Mesendoderm (in vitro differentiated cells): ENCODE data around the gene DMRT2.

Experiments used
- DNase-seq: peaks from one replicate; pipeline ENCODE4 v3.0.0; 2013
- H2AK5ac ChIP-seq: 2 replicates; pipeline ENCODE4 v1.6.1; 2013; ENCODE audit warnings: low read length, inconsistent platforms
- H2BK120ac ChIP-seq: 2 replicates; pipeline ENCODE4 v1.6.1; 2013; ENCODE audit warnings: low read depth, mild to moderate bottlenecking, low read length, moderate library complexity, mixed read lengths
- H2BK15ac ChIP-seq: replicated peaks from 2 replicates; pipeline ENCODE4 v1.6.1; 2013; ENCODE audit warnings: low read depth, mild to moderate bottlenecking, moderate library complexity
- H2BK5ac ChIP-seq: 2 replicates; pipeline ENCODE4 v1.6.1; 2013; ENCODE audit warnings: low read length, inconsistent platforms
- H3K18ac ChIP-seq: 2 replicates; pipeline ENCODE4 v1.6.1; 2013; ENCODE audit warnings: mild to moderate bottlenecking, low read length, mixed read lengths
- H3K23ac ChIP-seq: one replicate; pipeline ENCODE4 v1.6.1; 2013; ENCODE audit warnings: low read length
- H3K27ac ChIP-seq: 2 replicates; pipeline ENCODE4 v1.5.1; 2013; ENCODE audit warnings: low read depth, mild to moderate bottlenecking, inconsistent platforms, low read length, moderate library complexity
- H3K27me3 ChIP-seq: 2 replicates; pipeline ENCODE4 v1.6.1; 2013; ENCODE audit warnings: low read length, control low read depth, mild to moderate bottlenecking, inconsistent platforms; ENCODE audit not compliant: insufficient read depth, poor library complexity
- H3K36me3 ChIP-seq: 2 replicates; pipeline ENCODE4 v1.6.1; 2013; ENCODE audit warnings: low read length, inconsistent platforms; ENCODE audit not compliant: control insufficient read depth, insufficient read depth
- H3K4ac ChIP-seq: one replicate; pipeline ENCODE4 v1.6.1; 2013; ENCODE audit warnings: low read depth, mild to moderate bottlenecking, low read length, moderate library complexity
- H3K4me1 ChIP-seq: 2 replicates; pipeline ENCODE4 v1.6.1; 2013; ENCODE audit warnings: low read depth, low read length, inconsistent platforms; ENCODE audit not compliant: control insufficient read depth
- H3K4me2 ChIP-seq: 2 replicates; pipeline ENCODE4 v1.6.1; 2013; ENCODE audit warnings: low read length
- H3K4me3 ChIP-seq: 2 replicates; pipeline ENCODE4 v1.5.1; 2013; ENCODE audit warnings: mild to moderate bottlenecking, low read length
- H3K56ac ChIP-seq: one replicate; pipeline ENCODE4 v1.6.1; 2013; ENCODE audit warnings: low read length
- H3K79me1 ChIP-seq: 2 replicates; pipeline ENCODE4 v1.6.1; 2013; ENCODE audit warnings: low read length, inconsistent platforms
- H3K79me2 ChIP-seq: 2 replicates; pipeline ENCODE4 v1.6.1; 2013; ENCODE audit warnings: mild to moderate bottlenecking, low read length; ENCODE audit not compliant: control insufficient read depth, insufficient read depth
- H3K9ac ChIP-seq: 2 replicates; pipeline ENCODE4 v1.6.1; 2013; ENCODE audit warnings: low read length, inconsistent platforms
- H4K5ac ChIP-seq: one replicate; pipeline ENCODE4 v1.6.1; 2013; ENCODE audit warnings: low read length
- H4K8ac ChIP-seq: one replicate; pipeline ENCODE4 v1.6.1; 2013; ENCODE audit warnings: low read depth, mild to moderate bottlenecking, control low read depth, low read length, moderate library complexity
- WGBS: extraction: QIAGEN DNeasy Blood & Tissue Kit; methylation state at CpG from one replicate; pipeline ENCODE4 v1.1.7; 2013; ENCODE audit warnings: low lambda C conversion rate, missing lambda C conversion rate; ENCODE audit not compliant: insufficient coverage; ENCODE audit errors: extremely low coverage; 5-methylcytosine and 5-hydroxymethylcytosine counted together

Gene DMRT2

DNA sequence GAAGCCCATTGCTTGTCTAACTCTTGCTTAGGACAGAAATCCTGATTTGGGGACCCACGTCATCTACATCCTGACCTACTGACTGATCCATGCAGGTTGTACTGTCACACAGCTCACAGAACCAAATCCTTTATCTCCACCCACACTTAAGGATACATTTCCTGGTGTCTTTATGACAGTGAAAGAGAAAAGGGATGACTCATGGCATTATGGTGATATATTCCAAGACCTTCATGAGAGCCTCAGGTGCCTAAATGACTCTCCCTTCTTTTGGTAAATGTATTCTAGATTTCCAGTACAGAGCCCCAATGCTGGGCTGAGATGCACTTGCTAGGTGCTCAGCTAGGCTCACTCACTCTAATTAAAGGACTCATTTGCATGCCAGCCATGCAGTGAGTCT lies 26.0 kb upstream of the DMRT2 start:
- Histone ChIP-seq H3K4me2 (no peak overlapping the region), H3K4me3 (no peak overlapping the region), H2AK5ac (no peak overlapping the region), H3K18ac (no peak overlapping the region), H3K79me1 (no peaks in the 10 kb centered on the region), H2BK5ac (no peak overlapping the region), H3K27ac (no peak overlapping the region), H3K79me2 (no peaks in the 10 kb centered on the region), H3K56ac (no peak overlapping the region), H2BK120ac (no peak overlapping the region), H4K5ac (no peak overlapping the region), H3K4me1 (no peaks in the 10 kb centered on the region), H3K4ac (no peak overlapping the region), H4K8ac (no peak overlapping the region), H3K36me3 (no peaks in the 10 kb centered on the region), H3K27me3 (no peaks in the 10 kb centered on the region), H3K9ac (no peak overlapping the region), H2BK15ac (no peak overlapping the region), H3K23ac (no peak overlapping the region)
- no peak for DNase-seq
- WGBS: no CpG with 5 or more reads among the region's 1 CpG

DNA sequence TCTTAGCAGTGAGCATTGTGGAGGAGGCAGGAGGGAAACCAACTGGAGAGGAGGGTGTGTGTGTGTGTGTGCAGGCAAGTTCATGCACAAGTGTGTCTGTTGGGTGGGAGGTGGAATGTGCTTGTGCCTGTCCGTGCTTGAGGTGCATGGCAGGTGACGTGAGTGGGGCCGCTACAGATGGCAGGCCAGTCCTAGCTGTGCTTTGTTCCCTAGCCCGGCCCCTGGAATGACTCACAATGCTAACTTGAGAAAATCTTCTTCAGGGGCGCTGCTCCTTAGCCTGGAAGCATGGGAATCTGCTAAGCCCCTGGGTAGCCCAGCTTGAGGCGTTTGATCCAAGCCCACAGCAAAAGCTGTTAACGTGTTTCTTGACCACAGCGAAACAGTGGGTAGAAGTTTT lies 25.0 kb upstream of the DMRT2 start:
- no CpG with 5 or more reads among the region's 8 CpGs for whole genome bisulfite sequencing

DNA sequence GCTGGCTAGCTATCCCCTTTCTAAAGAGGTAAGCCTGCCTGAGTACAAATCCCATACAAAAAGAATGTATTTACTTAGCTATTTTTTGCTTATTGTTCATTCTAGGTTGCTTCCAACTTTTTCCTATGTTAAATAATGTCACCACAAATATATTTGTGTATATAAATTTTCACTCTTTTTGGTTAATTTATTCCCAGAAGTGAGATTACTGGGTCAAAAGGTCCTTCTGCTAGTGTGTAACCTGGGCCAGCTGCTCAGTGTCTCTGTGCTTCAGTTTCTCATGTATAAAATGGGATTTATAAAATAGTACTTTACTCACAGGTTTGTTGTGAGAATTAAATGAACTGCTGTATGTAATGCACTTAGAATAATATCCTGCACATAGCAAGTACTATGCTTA lies 23.9 kb upstream of the DMRT2 start:
- no peak overlapping the region for H3K56ac ChIP-seq
- H3K27ac ChIP-seq: no peak overlapping the region
- H3K4ac ChIP-seq: no peak overlapping the region
- H3K23ac ChIP-seq: no peak overlapping the region
- no peak for DNase-seq
- H3K9ac ChIP-seq: no peak overlapping the region
- H4K8ac ChIP-seq: no peak overlapping the region
- H4K5ac ChIP-seq: no peak overlapping the region
- H3K27me3 ChIP-seq: no peaks in the 10 kb centered on the region
- H2BK120ac ChIP-seq: no peak overlapping the region
- H2BK5ac ChIP-seq: no peak overlapping the region
- no peaks in the 10 kb centered on the region for H3K79me1 ChIP-seq
- no peaks in the 10 kb centered on the region for H3K79me2 ChIP-seq
- no peak overlapping the region for H3K4me3 ChIP-seq
- no peak overlapping the region for H2BK15ac ChIP-seq
- no peak overlapping the region for H3K4me2 ChIP-seq
- H3K36me3 ChIP-seq: no peaks in the 10 kb centered on the region
- H3K18ac ChIP-seq: no peak overlapping the region
- H3K4me1 ChIP-seq: no peaks in the 10 kb centered on the region
- no peak overlapping the region for H2AK5ac ChIP-seq

More for the DNA sequence above, 25.0 kb upstream of the DMRT2 start:
- Histone ChIP-seq H4K5ac (no peak overlapping the region), H3K9ac (no peak overlapping the region), H2BK120ac (no peak overlapping the region), H2BK5ac (no peak overlapping the region), H3K79me1 (no peaks in the 10 kb centered on the region), H3K4me3 (no peak overlapping the region), H3K27ac (no peak overlapping the region), H3K4me1 (no peaks in the 10 kb centered on the region), H3K56ac (no peak overlapping the region), H3K36me3 (no peaks in the 10 kb centered on the region), H3K79me2 (no peaks in the 10 kb centered on the region), H2BK15ac (no peak overlapping the region), H3K4me2 (no peak overlapping the region), H3K23ac (no peak overlapping the region), H3K27me3 (no peaks in the 10 kb centered on the region), H3K18ac (no peak overlapping the region), H2AK5ac (no peak overlapping the region), H3K4ac (no peak overlapping the region), H4K8ac (no peak overlapping the region)
- no peak for DNase-seq

DNA sequence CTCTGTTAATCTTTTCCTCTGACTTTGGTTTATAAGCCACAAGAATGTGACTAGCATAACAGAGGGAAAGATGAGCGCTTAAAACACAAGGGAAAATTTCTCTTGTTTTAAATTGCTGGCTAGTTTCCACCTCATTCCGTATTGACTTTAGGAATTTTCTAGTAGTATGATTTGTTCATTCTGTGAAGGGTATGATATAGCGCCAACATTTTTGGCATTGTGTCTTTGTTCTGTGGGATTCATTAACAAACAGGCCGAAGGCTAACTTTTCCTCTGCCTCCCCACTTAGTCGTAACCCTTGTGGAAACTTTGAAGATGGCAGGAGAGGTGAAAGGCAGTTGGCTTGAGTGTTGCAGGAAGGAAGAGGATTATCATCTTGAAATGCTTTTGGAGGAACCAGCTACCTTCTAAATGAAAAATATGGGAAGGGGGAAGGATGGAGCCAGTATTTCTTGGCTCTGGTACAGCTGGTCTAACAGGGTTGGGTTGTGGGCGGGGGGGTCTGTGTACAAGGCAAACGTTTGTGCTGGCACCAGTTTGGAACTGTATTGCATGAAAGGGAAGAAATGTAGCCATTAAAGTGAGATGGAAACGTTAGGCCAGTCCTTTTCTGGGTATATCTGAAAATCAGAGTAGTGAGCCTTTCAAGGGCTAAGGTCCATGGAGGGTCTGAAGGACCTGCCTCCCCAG lies 21.5 kb upstream of the DMRT2 start:
- no peaks in the 10 kb centered on the region for H3K27me3 ChIP-seq
- H3K4me1 ChIP-seq: no peaks in the 10 kb centered on the region
- no peak overlapping the region for H2AK5ac ChIP-seq
- H3K23ac ChIP-seq: no peak overlapping the region
- no peak overlapping the region for H3K9ac ChIP-seq
- H3K56ac ChIP-seq: no peak overlapping the region
- H3K4ac ChIP-seq: no peak overlapping the region
- H3K27ac ChIP-seq: no peak overlapping the region
- H3K4me3 ChIP-seq: no peak overlapping the region
- H4K8ac ChIP-seq: no peak overlapping the region
- no peak overlapping the region for H2BK120ac ChIP-seq
- H3K79me2 ChIP-seq: no peaks in the 10 kb centered on the region
- H4K5ac ChIP-seq: no peak overlapping the region
- no CpG with 5 or more reads among the region's 8 CpGs for WGBS
- H2BK15ac ChIP-seq: no peak overlapping the region
- H3K36me3 ChIP-seq: no peaks in the 10 kb centered on the region
- no peak overlapping the region for H3K4me2 ChIP-seq
- no peak overlapping the region for H3K18ac ChIP-seq
- no peak overlapping the region for H2BK5ac ChIP-seq
- DNase-seq: no peak
- no peaks in the 10 kb centered on the region for H3K79me1 ChIP-seq

DNA sequence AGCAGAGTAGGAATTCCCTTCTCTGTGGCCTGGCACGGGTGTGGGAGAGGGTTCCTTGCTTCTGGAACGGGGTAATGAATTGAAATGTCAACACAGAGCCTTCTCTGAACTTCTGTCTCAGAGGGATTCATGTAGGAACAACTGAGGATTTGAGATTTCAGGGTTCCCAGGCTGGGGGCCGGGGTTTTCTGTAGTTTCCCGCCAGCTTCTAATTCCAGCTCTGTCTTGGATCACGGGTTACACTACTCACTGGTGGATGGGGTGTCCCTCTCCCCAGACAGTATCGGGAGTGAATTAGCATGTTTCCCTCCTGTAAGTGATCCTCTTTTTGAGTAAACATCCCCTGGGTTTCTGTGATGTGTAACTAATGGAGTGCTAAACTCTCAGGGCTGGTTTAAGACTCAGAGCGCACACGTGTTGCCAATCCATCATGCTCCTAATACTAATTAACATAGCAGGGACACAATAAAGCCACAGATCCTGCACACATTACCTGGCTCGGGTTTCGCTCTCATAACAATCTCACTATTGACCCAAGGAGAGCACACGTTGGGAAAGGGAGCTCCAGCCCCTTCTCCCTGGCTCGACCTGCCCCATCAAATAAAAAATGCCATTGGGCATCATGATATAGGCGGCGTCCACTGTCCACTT lies 18.1 kb upstream of the DMRT2 start:
- Histone ChIP-seq H4K5ac (no peak overlapping the region), H3K36me3 (no peaks in the 10 kb centered on the region), H3K27me3 (no peaks in the 10 kb centered on the region), H3K27ac (no peak overlapping the region), H3K4me1 (no peaks in the 10 kb centered on the region), H3K23ac (no peak overlapping the region), H2BK5ac (no peak overlapping the region), H3K4me3 (no peak overlapping the region), H2BK120ac (no peak overlapping the region), H3K79me1 (no peaks in the 10 kb centered on the region), H3K79me2 (no peaks in the 10 kb centered on the region), H3K18ac (no peak overlapping the region), H2BK15ac (no peak overlapping the region), H2AK5ac (no peak overlapping the region), H3K4me2 (no peak overlapping the region), H3K9ac (no peak overlapping the region), H4K8ac (no peak overlapping the region), H3K56ac (no peak overlapping the region), H3K4ac (no peak overlapping the region)
- no CpG with 5 or more reads among the region's 14 CpGs for WGBS
- DNase-seq: no peak

DNA sequence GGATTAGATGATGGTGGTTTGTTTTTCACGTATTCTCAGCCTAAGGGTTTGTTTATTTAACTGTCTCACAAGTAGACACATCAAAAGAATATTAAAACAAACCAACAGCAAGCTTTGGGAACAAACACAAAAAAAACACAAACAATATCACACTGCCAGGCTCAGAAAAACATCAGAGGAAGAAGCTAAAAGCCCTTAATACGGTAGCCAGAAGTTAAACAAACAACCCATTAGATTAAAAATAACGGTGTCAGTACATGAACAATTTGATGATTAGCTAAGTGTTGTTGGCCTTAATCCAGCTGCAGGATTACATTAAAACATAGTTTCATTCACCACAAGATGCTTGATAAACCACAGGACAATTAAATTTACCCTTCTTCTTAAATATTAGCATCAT lies 15.9 kb upstream of the DMRT2 start:
- Histone ChIP-seq H3K56ac (no peak overlapping the region), H3K4me3 (no peak overlapping the region), H2AK5ac (no peak overlapping the region), H3K79me1 (no peaks in the 10 kb centered on the region), H2BK5ac (no peak overlapping the region), H3K36me3 (no peaks in the 10 kb centered on the region), H3K4me1 (no peaks in the 10 kb centered on the region), H2BK15ac (no peak overlapping the region), H4K5ac (no peak overlapping the region), H3K18ac (no peak overlapping the region), H3K27me3 (peaks cover 2% of the 10 kb centered on the region), H3K27ac (no peak overlapping the region), H4K8ac (no peak overlapping the region), H2BK120ac (no peak overlapping the region), H3K9ac (no peak overlapping the region), H3K23ac (no peak overlapping the region), H3K4ac (no peak overlapping the region), H3K79me2 (no peaks in the 10 kb centered on the region), H3K4me2 (no peak overlapping the region)
- no peak for DNase-seq
- WGBS: no CpG with 5 or more reads among the region's 3 CpGs
